GM11168 (cell line): ENCODE measurements around the gene TOP2A.

Experiments
- in situ Hi-C: fragments of 300-500 bp; cut with MboI; formaldehyde crosslinking; loops from one replicate; pipeline ENCODE4 v1.12.0; 2022; ENCODE audit warnings: low sequenced_read_pairs; ENCODE audit not compliant: unreplicated experiment

The TOP2A gene, protein sequence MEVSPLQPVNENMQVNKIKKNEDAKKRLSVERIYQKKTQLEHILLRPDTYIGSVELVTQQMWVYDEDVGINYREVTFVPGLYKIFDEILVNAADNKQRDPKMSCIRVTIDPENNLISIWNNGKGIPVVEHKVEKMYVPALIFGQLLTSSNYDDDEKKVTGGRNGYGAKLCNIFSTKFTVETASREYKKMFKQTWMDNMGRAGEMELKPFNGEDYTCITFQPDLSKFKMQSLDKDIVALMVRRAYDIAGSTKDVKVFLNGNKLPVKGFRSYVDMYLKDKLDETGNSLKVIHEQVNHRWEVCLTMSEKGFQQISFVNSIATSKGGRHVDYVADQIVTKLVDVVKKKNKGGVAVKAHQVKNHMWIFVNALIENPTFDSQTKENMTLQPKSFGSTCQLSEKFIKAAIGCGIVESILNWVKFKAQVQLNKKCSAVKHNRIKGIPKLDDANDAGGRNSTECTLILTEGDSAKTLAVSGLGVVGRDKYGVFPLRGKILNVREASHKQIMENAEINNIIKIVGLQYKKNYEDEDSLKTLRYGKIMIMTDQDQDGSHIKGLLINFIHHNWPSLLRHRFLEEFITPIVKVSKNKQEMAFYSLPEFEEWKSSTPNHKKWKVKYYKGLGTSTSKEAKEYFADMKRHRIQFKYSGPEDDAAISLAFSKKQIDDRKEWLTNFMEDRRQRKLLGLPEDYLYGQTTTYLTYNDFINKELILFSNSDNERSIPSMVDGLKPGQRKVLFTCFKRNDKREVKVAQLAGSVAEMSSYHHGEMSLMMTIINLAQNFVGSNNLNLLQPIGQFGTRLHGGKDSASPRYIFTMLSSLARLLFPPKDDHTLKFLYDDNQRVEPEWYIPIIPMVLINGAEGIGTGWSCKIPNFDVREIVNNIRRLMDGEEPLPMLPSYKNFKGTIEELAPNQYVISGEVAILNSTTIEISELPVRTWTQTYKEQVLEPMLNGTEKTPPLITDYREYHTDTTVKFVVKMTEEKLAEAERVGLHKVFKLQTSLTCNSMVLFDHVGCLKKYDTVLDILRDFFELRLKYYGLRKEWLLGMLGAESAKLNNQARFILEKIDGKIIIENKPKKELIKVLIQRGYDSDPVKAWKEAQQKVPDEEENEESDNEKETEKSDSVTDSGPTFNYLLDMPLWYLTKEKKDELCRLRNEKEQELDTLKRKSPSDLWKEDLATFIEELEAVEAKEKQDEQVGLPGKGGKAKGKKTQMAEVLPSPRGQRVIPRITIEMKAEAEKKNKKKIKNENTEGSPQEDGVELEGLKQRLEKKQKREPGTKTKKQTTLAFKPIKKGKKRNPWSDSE (N-terminal part only)

DNA sequence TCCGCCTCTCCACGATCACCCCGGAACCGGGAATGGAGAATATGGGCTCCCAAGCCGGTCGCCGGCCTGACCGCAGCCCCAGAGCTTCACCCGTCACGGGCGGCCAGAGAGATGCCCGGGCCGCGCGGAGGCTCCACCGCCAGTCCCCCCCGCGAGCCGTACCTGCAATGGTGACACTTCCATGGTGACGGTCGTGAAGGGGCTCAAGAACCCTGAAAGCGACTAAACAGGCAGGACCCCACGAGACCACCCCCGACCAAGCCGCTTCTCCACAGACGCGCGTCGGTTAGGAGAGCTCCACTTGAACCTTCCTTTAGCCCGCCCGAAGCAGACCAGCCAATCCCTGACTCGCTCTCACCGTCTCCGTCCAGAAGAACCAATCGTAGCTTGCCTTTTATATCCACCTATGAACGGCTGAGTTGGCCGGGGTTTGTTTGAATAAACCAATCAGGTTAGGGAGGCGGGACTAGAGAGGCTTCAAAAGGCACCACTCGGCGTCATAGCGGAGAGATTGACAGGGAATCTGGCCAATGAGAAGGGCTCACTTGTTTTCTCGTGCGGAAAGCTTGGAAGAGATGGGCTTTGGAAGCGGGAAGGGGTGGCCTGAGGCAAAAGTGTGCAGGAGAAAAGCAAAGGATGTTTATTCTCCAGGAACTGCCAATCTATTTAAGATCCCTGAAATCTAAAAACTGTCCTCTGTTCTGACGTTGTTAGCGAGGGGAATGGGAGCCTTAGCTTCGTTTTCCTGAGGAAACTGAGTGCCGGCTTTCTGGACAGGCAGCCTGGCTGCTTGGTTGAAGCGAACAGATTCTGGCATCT is at the start of gene TOP2A:
TSS of gene TOP2A (minus strand) at position 288 of the 819 bp plus-strand sequence. CDS start at position 183, 105 bp downstream.
- in situ Hi-C loops, result loop anchor here (10.0 kb wide), 1 partner anchor 123 kb away; no protein-coding TSS in a partner anchor

GRCh38 chr17:40467281-40467867 is 49.7 kb upstream of the TOP2A start:
- in situ Hi-C loops, result no loop called here

- in situ Hi-C loops, result no loop called here
These were observed 48.7 kb upstream of the TOP2A start for GRCh38 chr17:40466298-40466971.

DNA sequence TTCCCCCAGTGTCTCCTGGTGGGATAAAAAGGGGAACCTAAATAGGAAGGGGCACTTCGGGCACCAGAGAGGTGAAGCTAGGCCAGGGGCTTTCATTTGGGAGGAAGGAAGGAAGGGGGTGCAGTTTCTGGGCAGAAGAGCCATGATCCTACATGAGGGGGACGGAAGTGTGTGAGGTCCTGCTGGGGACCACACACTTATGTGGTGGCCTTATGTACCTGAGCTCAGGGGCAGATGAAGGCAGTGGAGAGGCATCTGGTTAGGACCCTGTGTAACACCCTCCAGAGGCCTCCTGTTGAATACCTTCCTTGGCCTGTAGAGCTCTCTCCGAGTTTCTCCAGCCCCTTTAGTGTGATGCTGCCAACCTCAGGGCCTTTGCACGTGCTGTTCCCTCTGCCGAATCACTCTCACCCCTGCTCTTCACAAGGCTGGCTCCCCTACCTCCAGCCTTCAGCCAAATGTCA is 46.7 kb upstream of the TOP2A start:
- in situ Hi-C loops, result no loop called here

DNA sequence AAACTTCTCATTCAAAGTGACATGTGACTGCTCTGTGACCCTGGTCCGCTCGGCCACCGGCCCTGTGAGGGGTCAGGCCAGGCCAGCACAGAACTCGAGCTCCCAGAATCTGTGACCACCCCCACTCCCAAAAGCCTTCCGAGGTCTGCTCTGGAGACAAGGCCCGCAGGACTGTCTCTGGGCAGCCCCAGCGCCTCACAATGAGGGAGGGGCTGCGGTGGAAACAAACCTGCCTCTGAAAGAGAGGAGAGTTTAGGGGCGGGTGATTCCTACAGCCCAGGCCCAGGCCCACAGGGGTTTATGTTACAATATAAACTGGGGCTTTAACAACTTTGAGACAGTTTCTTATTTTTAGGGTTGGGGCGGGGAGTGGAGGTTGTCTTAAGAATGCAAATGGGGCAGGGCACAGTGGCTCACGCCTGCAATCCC is 45.4 kb upstream of the TOP2A start:
- in situ Hi-C loops, result no loop called here

GRCh38 chr17:40462343-40463121 is 44.8 kb upstream of the TOP2A start:
- in situ Hi-C loops, result no loop called here

- in situ Hi-C loops, result no loop called here
These were observed 44.1 kb upstream of the TOP2A start for GRCh38 chr17:40461732-40462342.

DNA sequence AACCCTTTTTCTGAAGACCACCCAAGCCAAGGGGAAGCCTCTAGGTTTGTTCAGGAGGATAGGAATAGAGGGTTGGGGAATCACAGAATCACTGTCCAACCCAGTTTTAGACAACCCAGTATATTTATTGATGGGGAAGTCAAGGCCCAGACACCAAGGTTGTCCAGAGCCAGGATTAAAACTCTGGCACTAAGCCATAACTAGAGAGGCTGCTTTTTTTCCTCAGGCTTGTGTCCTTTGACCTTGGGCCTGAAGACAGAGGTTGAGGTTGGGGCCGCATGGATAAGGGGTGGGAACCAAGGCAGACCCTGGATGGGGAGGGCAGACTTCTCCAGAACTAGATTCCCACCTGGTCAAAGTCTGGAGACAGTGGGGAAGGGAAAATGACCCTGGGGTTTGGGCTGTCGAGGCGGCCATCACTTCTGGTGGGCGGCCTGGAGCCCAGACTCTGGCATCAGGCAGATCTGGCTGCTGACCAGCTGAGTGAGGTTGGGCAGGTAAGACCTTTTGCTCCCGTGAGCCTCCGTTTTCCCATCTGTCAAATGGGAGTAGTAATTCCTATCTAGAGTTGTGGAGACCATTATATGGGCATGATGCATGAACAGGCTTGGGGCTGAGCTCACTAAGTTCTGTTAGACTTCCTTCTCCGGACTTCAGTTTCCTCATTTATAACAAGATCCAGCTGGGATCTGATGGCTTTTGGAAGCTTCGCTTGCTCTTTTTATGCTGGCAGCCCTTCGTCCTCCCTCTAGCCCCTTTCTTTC is 43.5 kb upstream of the TOP2A start:
- in situ Hi-C loops, result no loop called here

- in situ Hi-C loops, result no loop called here
These were observed 42.9 kb upstream of the TOP2A start for GRCh38 chr17:40460604-40460967.

GRCh38 chr17:40459636-40460603 is 42.2 kb upstream of the TOP2A start:
- in situ Hi-C loops, result no loop called here

DNA sequence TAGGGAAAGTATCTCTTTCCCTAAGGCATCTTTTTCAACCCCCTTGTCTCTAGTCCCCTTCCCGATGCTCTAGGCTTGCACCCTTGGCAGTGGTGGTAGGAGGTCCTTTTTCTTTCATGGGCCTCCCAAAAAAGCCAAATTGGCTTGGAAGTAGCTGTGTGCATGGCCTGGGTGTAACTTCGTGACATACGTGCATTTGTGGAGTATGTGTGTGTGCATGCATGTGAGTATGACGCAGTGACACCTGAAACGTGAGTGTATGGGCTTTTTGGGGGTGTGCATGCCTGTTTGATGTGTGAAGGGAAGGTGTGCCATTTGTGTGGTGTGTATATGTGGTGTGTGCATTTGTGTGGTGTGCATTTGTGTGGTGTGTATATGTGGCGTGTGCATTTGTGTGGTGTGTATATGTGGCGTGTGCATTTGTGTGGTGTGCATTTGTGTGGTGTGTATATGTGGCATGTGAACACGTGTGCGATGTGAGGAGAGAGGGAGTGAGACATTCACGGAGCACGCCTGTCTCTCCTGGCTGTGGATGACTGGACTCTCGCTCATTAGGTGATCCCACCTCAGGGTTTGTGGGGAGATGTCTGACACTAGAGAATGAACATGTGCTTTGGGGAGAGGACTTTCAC is 41.3 kb upstream of the TOP2A start:
- in situ Hi-C loops, result no loop called here

DNA sequence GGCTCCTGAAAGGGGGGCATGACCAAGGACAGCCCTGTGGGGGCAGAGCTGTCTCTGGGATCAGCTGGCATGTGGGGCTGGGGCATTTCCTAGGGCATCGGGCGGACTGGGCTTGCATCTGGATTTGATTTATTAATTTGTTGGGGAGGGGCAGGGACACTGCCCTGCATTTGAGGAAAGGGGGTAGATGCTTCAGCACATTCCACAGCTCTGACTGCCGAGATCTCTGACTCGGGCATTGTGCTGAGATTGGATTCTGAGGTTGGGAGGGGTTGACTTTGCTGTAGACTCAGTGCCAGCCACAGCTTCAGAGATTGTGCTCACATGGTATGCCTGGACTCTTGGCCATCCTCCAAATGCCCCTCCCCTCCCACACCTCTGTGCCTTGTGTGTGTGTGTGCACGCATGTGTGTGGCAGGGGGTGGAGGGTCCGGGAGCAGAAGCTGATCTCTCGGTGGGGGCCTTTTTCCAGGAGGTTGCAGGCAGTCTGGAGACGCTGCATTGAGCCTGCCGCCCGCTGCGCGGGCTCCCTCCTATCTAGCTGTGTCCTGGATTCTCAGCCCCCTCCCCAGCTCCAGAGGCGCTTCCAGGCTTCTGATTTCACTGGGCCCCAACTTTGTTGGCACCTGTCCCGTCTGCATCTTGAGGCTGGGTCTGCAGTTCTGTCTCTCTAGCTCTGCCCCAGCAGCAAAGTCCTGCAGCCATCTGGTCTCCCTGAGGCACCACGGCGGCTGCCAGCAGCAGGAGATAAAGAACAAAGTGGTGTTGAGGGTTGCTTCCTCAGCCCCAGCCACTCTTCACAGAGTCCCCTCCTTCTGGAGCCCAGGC is 40.5 kb upstream of the TOP2A start:
- in situ Hi-C loops, result no loop called here

DNA sequence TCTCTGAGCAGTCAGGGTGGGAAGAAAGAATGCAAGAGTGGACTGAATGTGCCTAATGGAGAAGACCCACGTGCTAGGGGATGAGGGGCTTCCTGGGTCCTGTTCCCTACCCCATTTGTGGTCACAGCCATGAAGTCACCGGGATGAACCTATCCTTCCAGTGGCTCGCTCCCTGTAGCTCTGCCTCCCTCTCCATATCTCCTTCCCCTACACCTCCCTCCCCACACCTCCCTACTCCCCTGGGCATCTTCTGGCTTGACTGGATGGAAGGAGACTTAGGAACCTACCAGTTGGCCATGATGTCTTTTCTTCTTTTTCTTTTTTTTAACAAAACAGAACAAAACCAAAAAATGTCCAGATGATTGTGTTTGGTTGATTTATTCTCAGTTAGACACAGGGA is 39.7 kb upstream of the TOP2A start:
- in situ Hi-C loops, result no loop called here

DNA sequence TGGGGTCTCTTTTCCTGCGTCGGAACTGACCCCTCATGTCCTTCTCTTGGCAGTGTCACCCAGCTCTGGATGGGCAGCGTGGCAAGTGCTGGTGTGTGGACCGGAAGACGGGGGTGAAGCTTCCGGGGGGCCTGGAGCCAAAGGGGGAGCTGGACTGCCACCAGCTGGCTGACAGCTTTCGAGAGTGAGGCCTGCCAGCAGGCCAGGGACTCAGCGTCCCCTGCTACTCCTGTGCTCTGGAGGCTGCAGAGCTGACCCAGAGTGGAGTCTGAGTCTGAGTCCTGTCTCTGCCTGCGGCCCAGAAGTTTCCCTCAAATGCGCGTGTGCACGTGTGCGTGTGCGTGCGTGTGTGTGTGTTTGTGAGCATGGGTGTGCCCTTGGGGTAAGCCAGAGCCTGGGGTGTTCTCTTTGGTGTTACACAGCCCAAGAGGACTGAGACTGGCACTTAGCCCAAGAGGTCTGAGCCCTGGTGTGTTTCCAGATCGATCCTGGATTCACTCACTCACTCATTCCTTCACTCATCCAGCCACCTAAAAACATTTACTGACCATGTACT is 38.8 kb upstream of the TOP2A start:
- in situ Hi-C loops, result no loop called here
